ENCODE data around the gene TEAD2.

The TEAD2 gene

DNA sequence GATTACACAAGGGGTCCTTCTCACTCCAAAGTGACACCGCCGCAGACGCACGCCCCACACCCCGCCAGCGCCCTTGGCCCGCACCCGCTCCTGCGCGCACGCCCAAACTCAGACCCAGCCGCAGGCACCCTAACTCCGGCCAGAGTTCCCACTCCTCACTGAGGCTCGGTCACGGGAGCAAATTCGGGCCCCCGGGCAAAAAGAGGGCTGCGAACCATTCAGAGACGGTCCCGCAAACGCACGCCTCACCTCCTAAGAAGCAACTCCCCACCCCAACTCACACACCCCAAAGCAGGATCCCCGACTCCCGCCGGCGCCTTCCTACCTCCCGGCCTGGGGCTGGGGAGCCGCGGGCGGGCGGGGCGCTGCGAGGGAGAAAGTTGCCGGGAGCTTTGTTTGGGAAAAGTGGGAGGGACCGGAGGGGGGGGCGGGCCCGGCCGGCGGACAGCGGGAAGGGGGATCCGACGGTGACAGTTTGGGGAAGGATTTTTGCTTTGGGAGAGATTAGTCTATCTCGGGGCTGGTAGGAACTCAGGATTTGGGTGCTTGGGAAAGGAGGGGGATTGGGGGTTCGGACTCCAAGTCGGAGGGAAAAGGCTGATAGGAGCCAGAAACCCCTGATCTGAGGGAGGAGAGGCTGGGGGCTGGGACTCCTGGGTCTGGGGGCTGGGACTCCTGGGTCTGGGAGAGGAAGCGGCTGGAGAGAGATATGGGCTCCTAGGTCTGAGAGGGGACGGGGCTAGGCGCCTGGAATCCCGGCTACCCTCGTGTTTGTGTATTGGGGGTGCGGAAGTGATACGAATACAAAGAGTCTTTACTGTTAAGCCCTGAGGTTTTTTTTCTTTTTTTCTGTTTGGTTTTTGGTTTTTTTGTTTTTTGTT is at the start of gene TEAD2:
Gene TEAD2 (minus strand): TSS at position 369 of the 881 bp plus-strand sequence. CDS start 2,341 bp downstream, outside the sequence.
- no peak for DNase-seq (ENCODE audit: low read depth in 2 of 2)

DNA sequence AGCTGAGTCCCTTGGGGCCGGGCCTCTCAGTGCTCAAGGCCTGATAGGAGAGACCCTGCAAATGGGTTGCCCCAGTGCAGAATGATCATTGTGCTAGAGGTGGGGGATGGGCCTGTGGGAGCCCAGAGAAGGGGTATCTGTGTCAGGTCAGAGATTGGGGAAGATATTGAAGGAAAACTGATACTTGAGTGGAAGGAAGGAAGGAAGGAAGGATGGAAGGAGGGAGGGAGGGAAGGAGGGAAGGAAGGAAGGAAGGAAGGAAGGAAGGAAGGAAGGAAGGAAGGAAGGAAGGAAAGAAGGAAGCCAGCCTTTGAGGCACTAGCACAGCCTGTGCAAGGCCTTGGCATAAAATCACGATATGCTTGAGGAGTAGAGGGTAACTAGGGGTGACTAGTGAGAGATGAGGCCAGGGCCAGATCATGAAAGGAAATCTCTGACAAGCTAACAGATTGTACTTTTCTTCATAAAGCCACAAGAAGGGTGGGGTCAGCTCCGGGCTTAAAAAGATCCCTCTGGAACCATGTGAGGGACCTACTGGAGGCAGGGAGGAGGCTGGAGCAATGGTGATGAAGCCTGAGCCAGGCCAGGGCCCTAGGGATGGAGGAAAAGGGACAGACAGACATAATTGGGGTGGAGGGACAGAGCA is 49.6 kb upstream of the TEAD2 start:
- no peak for DNase-seq (ENCODE audit: low read depth in 2 of 2)

DNA sequence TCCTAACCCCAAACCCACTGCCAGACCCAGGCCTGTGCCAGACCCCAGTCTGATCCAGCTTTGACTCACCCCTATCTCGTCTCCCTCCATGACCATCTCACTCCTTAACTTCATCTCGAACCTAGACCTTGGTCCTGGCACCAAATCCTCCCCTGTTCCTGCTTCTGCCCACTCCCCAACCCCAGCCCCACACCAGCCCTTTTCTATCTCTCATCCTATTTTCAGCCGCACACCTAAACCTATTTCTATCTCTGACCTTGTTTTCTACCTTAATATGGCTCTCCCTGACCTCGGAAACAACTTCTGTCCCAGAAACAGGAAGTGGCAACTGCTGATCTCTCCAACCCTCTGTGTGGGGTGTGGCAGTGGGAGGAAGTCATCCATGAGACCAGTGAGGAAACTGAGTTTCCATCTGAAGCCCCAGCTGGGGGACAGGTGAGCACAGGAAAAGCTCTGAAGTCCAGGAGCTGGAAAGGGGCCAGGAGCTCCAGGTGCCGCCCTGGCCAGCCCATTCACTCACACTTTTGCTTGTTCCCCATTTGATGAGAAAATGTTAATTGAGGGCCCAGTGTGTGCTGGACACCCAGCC is 47.3 kb upstream of the TEAD2 start:
- no peak for DNase-seq (ENCODE audit: low read depth in 2 of 2)

DNA sequence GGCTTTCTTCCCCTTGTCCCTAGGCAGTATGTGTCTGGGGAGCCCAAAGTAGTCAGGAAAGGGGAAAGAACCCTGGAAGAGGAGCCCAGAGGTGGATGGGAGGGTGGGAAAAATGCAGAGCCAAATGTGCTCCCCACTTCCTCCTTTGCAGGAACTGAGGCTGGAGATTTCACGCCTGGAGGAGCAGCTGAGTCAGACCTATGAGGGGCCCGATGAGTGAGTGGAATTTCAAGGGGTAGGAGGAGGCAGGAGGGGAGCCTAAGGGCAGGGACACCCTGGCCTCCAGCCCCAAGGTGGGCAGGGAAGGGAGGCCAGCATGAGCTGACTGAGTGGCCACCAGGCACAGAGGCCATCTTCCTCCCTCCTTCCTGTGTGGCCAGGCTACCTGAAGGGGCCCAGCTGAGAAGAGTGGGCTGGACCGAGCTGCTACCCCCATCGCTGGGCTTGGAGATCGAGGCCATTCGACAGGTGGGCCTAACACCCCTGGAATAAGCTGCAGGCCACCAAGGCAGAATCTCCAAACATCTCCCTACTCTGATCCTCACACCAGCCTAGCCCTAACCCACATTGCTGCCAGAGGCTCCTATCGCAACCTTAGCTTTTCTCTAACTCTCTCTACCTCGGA is 46.7 kb upstream of the TEAD2 start:
- DNase-seq (ENCODE audit: low read depth in 2 of 2): no peak

- no peak for DNase-seq (ENCODE audit: low read depth in 2 of 2)
Measured at GRCh38 chr19:49407482-49408015, 45.3 kb upstream of the TEAD2 start.

GRCh38 chr19:49407079-49407478 is 44.9 kb upstream of the TEAD2 start:
- no peak for DNase-seq (ENCODE audit: low read depth in 2 of 2)

- no peak for DNase-seq (ENCODE audit: low read depth in 2 of 2)
Measured at GRCh38 chr19:49403404-49404187, 41.4 kb upstream of the TEAD2 start.

DNA sequence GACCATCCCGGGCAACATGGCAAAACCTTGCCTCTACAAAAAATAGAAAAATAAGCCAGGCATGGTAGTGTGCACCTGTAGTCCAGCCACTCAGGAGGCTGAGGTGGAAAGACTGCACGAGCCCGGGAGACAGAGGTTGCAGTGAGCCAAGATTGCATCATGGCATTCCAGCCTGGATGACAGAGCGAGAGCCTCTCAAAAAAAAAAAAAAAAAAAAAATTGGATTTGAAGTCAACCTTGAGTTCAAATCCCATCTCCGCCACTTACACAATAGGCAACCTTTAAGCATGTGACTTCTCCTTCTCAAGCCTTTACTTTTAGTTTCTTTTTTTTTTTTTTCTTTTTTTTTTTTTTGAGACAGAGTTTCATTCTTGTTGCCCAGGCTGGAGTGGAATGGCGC is 37.8 kb upstream of the TEAD2 start:
- no peak for DNase-seq (ENCODE audit: low read depth in 2 of 2)

DNA sequence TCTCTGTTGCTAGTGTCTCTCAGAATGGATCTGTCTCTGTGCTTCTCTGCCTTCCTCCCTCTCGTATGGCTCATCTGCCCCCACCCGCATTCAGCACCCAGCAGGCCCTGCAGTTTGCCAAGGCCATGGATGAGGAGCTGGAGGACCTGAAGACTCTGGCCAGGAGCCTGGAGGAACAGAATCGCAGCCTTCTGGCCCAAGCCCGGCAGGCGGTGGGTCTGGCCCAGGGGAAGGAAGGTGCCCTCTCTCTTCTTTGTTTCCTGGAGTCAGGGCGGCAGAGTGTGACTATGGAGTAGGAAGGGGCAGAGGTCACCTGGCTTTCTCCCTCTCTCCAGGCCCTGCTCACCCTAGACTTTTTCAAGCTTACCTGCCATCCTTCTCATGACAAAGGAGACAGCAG is 36.7 kb upstream of the TEAD2 start:
- DNase-seq (ENCODE audit: low read depth in 2 of 2): no peak

DNA sequence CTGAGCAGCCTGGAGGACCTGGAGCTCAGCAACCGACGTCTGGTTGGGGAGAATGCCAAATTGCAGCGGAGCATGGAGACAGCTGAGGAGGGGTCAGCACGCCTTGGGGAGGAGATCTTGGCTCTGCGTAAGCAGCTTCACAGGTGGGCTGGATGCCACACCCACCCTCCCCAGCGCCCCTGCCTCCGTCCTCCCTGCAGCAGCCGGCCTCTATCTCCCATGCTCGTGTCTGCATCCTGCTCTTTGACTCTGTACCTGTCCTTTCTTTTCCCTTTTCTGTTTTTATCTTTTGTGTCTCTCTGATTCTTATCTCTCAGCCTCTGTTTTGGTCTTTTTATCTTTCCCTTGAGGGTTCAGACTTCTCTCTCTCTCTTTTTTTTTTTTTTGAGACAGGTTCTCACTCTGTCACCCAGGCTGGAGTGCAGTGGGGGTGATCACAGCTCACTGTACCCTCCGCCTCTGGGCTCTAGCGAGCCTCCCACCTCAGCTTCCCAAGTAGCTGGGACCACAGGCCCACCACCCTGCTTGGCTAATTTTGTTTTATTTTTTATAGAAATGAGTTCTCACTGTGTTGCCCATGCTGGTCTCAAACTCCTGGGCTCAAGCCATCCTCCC is 35.9 kb upstream of the TEAD2 start:
- DNase-seq (ENCODE audit: low read depth in 2 of 2): no peak

GRCh38 chr19:49396738-49397505 is 34.7 kb upstream of the TEAD2 start:
- no peak for DNase-seq (ENCODE audit: low read depth in 2 of 2)

DNA sequence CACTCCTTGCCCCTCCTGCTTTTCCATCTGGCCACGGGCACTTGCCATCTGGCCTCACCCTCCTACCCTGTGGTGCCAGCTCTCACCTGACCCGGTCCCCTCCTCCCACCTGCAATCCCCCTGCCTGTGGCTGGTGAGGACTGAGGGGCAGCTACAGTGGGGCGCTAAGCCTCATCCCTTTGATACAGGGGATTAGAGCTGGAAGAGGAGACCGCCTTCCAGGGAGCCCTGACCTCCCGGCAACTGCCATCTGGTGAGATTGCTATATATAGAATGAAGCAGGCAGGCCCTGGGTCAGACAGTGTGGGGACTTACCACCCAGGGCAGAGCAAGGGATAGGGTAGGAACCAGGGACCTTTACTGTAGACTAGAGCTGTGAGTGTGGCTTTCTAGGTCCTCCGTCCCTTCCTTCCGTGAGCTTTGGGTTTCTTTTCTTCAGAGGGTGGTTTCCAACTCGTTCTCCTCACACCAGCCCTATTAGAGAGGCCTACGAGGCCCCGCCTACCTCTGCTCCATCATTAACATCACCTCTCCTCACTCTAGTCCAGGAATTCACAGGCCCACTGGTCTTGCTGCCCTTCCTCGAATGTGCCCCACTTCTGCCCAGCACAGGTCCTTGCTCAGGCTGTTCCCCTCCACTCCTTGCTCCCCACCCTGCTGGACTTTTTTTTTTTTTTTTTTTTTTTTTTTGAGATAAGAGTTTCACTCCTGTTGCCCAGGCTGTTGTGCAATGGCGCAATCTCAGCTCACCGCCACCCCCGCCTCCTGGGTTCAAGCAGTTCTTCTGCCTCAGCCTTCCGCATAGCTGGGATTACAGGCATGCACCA is 33.6 kb upstream of the TEAD2 start:
- no peak for DNase-seq (ENCODE audit: low read depth in 2 of 2)

- DNase-seq (ENCODE audit: low read depth in 2 of 2): no peak
Measured at GRCh38 chr19:49393881-49394280, 31.7 kb upstream of the TEAD2 start.

GRCh38 chr19:49391581-49392399 is 29.6 kb upstream of the TEAD2 start:
- DNase-seq (ENCODE audit: low read depth in 2 of 2): peak; percentile 54 to 69

GRCh38 chr19:49390929-49391359 is 28.7 kb upstream of the TEAD2 start:
- no peak for DNase-seq (ENCODE audit: low read depth in 2 of 2)

GRCh38 chr19:49390131-49390928 is 28.1 kb upstream of the TEAD2 start:
- DNase-seq (ENCODE audit: low read depth in 2 of 2): no peak

DNA sequence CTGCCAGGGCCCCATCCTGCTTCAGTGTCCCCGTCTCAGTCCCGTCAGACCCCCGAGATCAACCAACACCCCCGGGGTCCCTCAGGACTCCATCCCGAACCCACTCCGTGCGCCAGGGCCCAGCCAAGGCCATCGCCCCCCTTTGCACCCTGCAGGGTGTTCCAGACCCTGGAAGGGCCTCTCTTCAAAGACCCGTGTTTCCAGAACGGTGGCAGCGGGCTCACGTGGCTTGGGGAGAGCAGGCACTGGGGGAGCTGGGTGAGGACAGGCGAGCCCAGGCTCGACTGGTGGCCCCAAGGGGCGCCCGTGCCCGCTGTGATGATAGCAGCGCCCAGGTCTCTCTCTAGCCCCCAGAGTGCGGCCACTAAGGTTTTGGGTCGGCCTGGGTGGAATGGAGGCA is 27.2 kb upstream of the TEAD2 start:
- DNase-seq (ENCODE audit: low read depth in 2 of 2): no peak
